SK-N-SH treated with all-trans-retinoic acid at 6 μM for 48 hours (cell line): ENCODE data around the gene NOD2.

ENCODE experiments used
- ATAC-seq: fragments of 200-7000 bp; cut with Tn5 transposase; 3 replicates; pipeline ENCODE4 v1.9.1; 2020; ENCODE audit warnings: mild to moderate bottlenecking, moderate library complexity
- ARNTL ChIP-seq: fragments of 450-650 bp; formaldehyde crosslinking; IDR thresholded peaks from 2 replicates; pipeline ENCODE4 v1.5.0; 2020; ENCODE audit warnings: low read depth, mild to moderate bottlenecking, moderate library complexity, borderline replicate concordance
- BACH2 ChIP-seq: fragments of 250-450 bp; sonication (Bioruptor Pico); IDR thresholded peaks from 2 replicates; pipeline ENCODE4 v1.9.0; 2021; ENCODE audit warnings: mild to moderate bottlenecking, borderline replicate concordance
- CSDC2 ChIP-seq: fragments of 250-450 bp; sonication (Bioruptor Pico); IDR thresholded peaks from 2 replicates; pipeline ENCODE4 v1.5.0; 2020; ENCODE audit warnings: mild to moderate bottlenecking, moderate library complexity
- CSRNP3 ChIP-seq: fragments of 250-450 bp; sonication (Bioruptor Pico); IDR thresholded peaks from 2 replicates; pipeline ENCODE4 v1.5.1; 2021; ENCODE audit warnings: mild to moderate bottlenecking, moderate library complexity
- ESRRG ChIP-seq: fragments of 250-450 bp; sonication (Bioruptor Pico); IDR thresholded peaks from 2 replicates; pipeline ENCODE4 v1.6.1; 2021; ENCODE audit warnings: mild to moderate bottlenecking
- GLIS3 ChIP-seq: fragments of 250-450 bp; sonication (Bioruptor Pico); IDR thresholded peaks from 2 replicates; pipeline ENCODE4 v1.5.0; 2020; ENCODE audit warnings: mild to moderate bottlenecking, moderate library complexity
- ISL1 ChIP-seq: fragments of 250-450 bp; sonication (Bioruptor Pico); IDR thresholded peaks from 2 replicates; pipeline ENCODE4 v2.1.2; 2022; ENCODE audit warnings: mild to moderate bottlenecking, moderate library complexity
- OSR1 ChIP-seq: fragments of 250-450 bp; sonication (Bioruptor Pico); IDR thresholded peaks from 2 replicates; pipeline ENCODE4 v1.8.0; 2022; ENCODE audit warnings: moderate library complexity, mild to moderate bottlenecking, inconsistent platforms
- PATZ1 ChIP-seq: fragments of 250-450 bp; sonication (Bioruptor Pico); IDR thresholded peaks from 2 replicates; pipeline ENCODE4 v1.8.0; 2020; ENCODE audit warnings: mild to moderate bottlenecking, moderate library complexity, borderline replicate concordance
- POU6F1 ChIP-seq: fragments of 250-450 bp; sonication (Bioruptor Pico); IDR thresholded peaks from 2 replicates; pipeline ENCODE4 v1.8.0; 2021; ENCODE audit warnings: low read depth, mild to moderate bottlenecking, moderate library complexity, borderline replicate concordance
- PPARA ChIP-seq: fragments of 250-450 bp; sonication (Bioruptor Pico); IDR thresholded peaks from 2 replicates; pipeline ENCODE4 v1.5.0; 2020; ENCODE audit warnings: mild to moderate bottlenecking, borderline replicate concordance
- RARB ChIP-seq: fragments of 250-450 bp; sonication (Bioruptor Pico); IDR thresholded peaks from 2 replicates; pipeline ENCODE4 v1.8.0; 2021; ENCODE audit warnings: mild to moderate bottlenecking, moderate library complexity
- SNAI2 ChIP-seq: fragments of 250-450 bp; sonication (Bioruptor Pico); IDR thresholded peaks from 2 replicates; pipeline ENCODE4 v1.5.0; 2020; ENCODE audit warnings: mild to moderate bottlenecking, moderate library complexity
- TCF4 ChIP-seq: fragments of 250-450 bp; sonication (Bioruptor Pico); IDR thresholded peaks from 2 replicates; pipeline ENCODE4 v1.8.0; 2021; ENCODE audit warnings: mild to moderate bottlenecking, moderate library complexity, borderline replicate concordance
- TOX ChIP-seq: fragments of 250-450 bp; sonication (Bioruptor Pico); IDR thresholded peaks from 2 replicates; pipeline ENCODE4 v1.8.0; 2021; ENCODE audit warnings: mild to moderate bottlenecking, moderate library complexity, borderline replicate concordance
- TSHZ2 ChIP-seq: fragments of 250-450 bp; sonication (Bioruptor Pico); IDR thresholded peaks from 2 replicates; pipeline ENCODE4 v1.5.0; 2020; ENCODE audit warnings: mild to moderate bottlenecking, moderate library complexity
- ZC3H10 ChIP-seq: fragments of 250-450 bp; sonication (Bioruptor Pico); IDR thresholded peaks from 2 replicates; pipeline ENCODE4 v1.5.1; 2021; ENCODE audit warnings: mild to moderate bottlenecking, moderate library complexity
- ZFP3 ChIP-seq: fragments of 250-450 bp; sonication (Bioruptor Pico); IDR thresholded peaks from 2 replicates; pipeline ENCODE4 v1.5.0; 2020; ENCODE audit warnings: mild to moderate bottlenecking, moderate library complexity
- ZFP30 ChIP-seq: fragments of 450-650 bp; formaldehyde crosslinking; IDR thresholded peaks from 2 replicates; pipeline ENCODE4 v1.5.0; 2022; ENCODE audit warnings: mild to moderate bottlenecking, moderate library complexity
- ZNF70 ChIP-seq: fragments of 450-650 bp; formaldehyde crosslinking; IDR thresholded peaks from 2 replicates; pipeline ENCODE4 v1.5.0; 2020; ENCODE audit warnings: mild to moderate bottlenecking, moderate library complexity
- ZNF8 ChIP-seq: fragments of 450-650 bp; formaldehyde crosslinking; IDR thresholded peaks from 2 replicates; pipeline ENCODE4 v1.5.0; 2020; ENCODE audit warnings: mild to moderate bottlenecking, moderate library complexity
- TF ChIP-seq, protein P1 (sequence below): fragments of 250-450 bp; sonication (Bioruptor Pico); IDR thresholded peaks from 2 replicates; pipeline ENCODE4 v1.5.1; 2020; ENCODE audit warnings: low read depth, mild to moderate bottlenecking, moderate library complexity

Gene NOD2

GRCh38 chr16:50653633-50654519 lies 39.5 kb upstream of the NOD2 start:
- TF ChIP-seq TCF4 (CRISPR knock-in tag) = no peak
- no peak for TF ChIP-seq PATZ1
- TF ChIP-seq TOX (CRISPR knock-in tag) = no peak
- no peak for TF ChIP-seq ZFP3 (CRISPR knock-in tag)
- TF ChIP-seq ESRRG (CRISPR knock-in tag) = no peak
- TF ChIP-seq ARNTL (CRISPR knock-in tag) = no peak
- TF ChIP-seq ZC3H10 (CRISPR knock-in tag) = no peak
- TF ChIP-seq BACH2 (CRISPR knock-in tag) = no peak
- TF ChIP-seq SNAI2 = no peak
- TF ChIP-seq, protein P1, sequence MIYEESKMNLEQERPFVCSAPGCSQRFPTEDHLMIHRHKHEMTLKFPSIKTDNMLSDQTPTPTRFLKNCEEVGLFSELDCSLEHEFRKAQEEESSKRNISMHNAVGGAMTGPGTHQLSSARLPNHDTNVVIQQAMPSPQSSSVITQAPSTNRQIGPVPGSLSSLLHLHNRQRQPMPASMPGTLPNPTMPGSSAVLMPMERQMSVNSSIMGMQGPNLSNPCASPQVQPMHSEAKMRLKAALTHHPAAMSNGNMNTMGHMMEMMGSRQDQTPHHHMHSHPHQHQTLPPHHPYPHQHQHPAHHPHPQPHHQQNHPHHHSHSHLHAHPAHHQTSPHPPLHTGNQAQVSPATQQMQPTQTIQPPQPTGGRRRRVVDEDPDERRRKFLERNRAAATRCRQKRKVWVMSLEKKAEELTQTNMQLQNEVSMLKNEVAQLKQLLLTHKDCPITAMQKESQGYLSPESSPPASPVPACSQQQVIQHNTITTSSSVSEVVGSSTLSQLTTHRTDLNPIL = no peak
- TF ChIP-seq POU6F1 = no peak
- TF ChIP-seq CSRNP3 = no peak
- no peak for TF ChIP-seq CSDC2
- no peak for TF ChIP-seq ZNF70
- no peak for TF ChIP-seq ISL1 (CRISPR knock-in tag)
- no peak for TF ChIP-seq GLIS3 (CRISPR knock-in tag)
- TF ChIP-seq PPARA = no peak
- TF ChIP-seq RARB (CRISPR knock-in tag) = no peak
- no peak for TF ChIP-seq ZFP30 (CRISPR knock-in tag)
- no peak for TF ChIP-seq ZNF8
- no peak for ATAC-seq

GRCh38 chr16:50655558-50656055 lies 37.8 kb upstream of the NOD2 start:
- TF ChIP-seq, protein P1 = no peak
- no peak for TF ChIP-seq PPARA
- TF ChIP-seq ZFP30 (CRISPR knock-in tag) = no peak
- no peak for TF ChIP-seq RARB (CRISPR knock-in tag)
- no peak for TF ChIP-seq OSR1
- no peak for TF ChIP-seq ARNTL (CRISPR knock-in tag)
- TF ChIP-seq TSHZ2 (CRISPR knock-in tag) = no peak
- no peak for TF ChIP-seq CSRNP3
- no peak for TF ChIP-seq ZNF8
- TF ChIP-seq ZNF70 = no peak
- TF ChIP-seq SNAI2 = no peak
- no peak for TF ChIP-seq POU6F1
- TF ChIP-seq ISL1 (CRISPR knock-in tag) = no peak
- TF ChIP-seq, all 23 proteins: peak for 0
- ATAC-seq = no peak
